HepG2 (cell line): ENCODE results near the gene PARP15. TPM values are rescaled to one million over a fixed set of nuclear protein-coding genes. Genes with fewer than 3 reads are reported as not detected.

Experiments used
- ATAC-seq: fragments of 200-7000 bp; cut with Tn5 transposase; 3 replicates; pipeline ENCODE4 v1.9.1; 2020; ENCODE audit warnings: mild to moderate bottlenecking, moderate library complexity
- BruUV-seq: library from RNA; stranded (reverse); fragments of 400-500 nt; replicated peaks from 2 replicates; lab custom pipeline; 2021; lab: Mats Ljungman, UMichigan
- CTCF ChIA-PET: fragments of 300-600 bp; formaldehyde crosslinking; extraction: SDS; loops from one replicate; lab custom pipeline; 2021; ENCODE audit warnings: low total read pairs, inconsistent platforms, low intra/inter-chr PET ratio; lab: Yijun Ruan, JAX
- POLR2A ChIA-PET: fragments of 350-600 bp; sonication (Branson Sonifier 250); formaldehyde crosslinking; loops from one replicate; lab custom pipeline; 2020; ENCODE audit warnings: antibody characterized with exemption, inconsistent platforms; lab: Yijun Ruan, JAX
- DNase-seq: peaks from one replicate; pipeline ENCODE4 v3.0.0-alpha.2; 2015; ENCODE audit warnings: low spot score
- FAIRE-seq: peaks from 3 replicates; lab custom pipeline; 2011; peaks lifted over from hg19 to GRCh38; lab: Jason Lieb, UNC
- H2AFZ ChIP-seq: one replicate; pipeline ENCODE4 v1.6.1; 2011; ENCODE audit warnings: low read length, inconsistent platforms
- H3K27ac ChIP-seq: fragments of 300-600 bp; 3 replicates; pipeline ENCODE4 v1.8.0; 2011; ENCODE audit warnings: mixed run types, mild to moderate bottlenecking, mixed read lengths, low read length, inconsistent platforms; ENCODE audit not compliant: insufficient read depth; ENCODE audit errors: extremely low read length
- H3K27me3 ChIP-seq, 2 experiments: fragments of 200-600 bp in 1 of 2; 2 replicates in 1 of 2; 3 replicates in 1 of 2; pipeline versions ENCODE4 v1.6.0 to v1.8.0; 2011; ENCODE audit warnings: low read length in 2 of 2, mild to moderate bottlenecking in 2 of 2, moderate library complexity in 2 of 2, inconsistent platforms in 1 of 2; ENCODE audit not compliant: insufficient read depth in 2 of 2, control insufficient read depth in 1 of 2
- H3K36me3 ChIP-seq, 2 experiments: fragments of 200-600 bp in 1 of 2; replicated peaks in 1 of 2; 2 replicates in 1 of 2; 3 replicates in 1 of 2; pipeline versions ENCODE4 v1.5.1 to v1.8.0; 2011; ENCODE audit warnings: low read length in 2 of 2, inconsistent platforms in 1 of 2; ENCODE audit not compliant: insufficient read depth in 2 of 2, control insufficient read depth in 1 of 2
- H3K4me1 ChIP-seq: 2 replicates; pipeline ENCODE4 v1.5.1; 2012; ENCODE audit warnings: low read length, inconsistent platforms; ENCODE audit not compliant: insufficient read depth
- H3K4me2 ChIP-seq: 2 replicates; pipeline ENCODE4 v1.6.0; 2011; ENCODE audit warnings: low read depth, low read length, inconsistent platforms
- H3K4me3 ChIP-seq, 3 experiments: fragments of 200-600 bp in 1 of 3; sonication (generic), shearing (Covaris generic) in 1 of 3; replicated peaks in 1 of 3; 2 replicates each; pipeline ENCODE4 v1.5.1; 2011 to 2016; ENCODE audit warnings: low read length in 3 of 3, inconsistent platforms in 2 of 3, low read depth in 2 of 3, mild to moderate bottlenecking in 2 of 3, control low read depth in 1 of 3, mixed read lengths in 1 of 3; ENCODE audit not compliant: insufficient read depth in 1 of 3
- H3K79me2 ChIP-seq: one replicate; pipeline ENCODE4 v1.6.1; 2011; ENCODE audit warnings: low read length, inconsistent platforms; ENCODE audit not compliant: insufficient read depth
- H3K9ac ChIP-seq: 2 replicates; pipeline ENCODE4 v1.6.0; 2011; ENCODE audit warnings: mild to moderate bottlenecking, low read depth, low read length, inconsistent platforms; ENCODE audit not compliant: insufficient read depth
- H3K9me3 ChIP-seq: 2 replicates; pipeline ENCODE4 v1.5.1; 2012; ENCODE audit warnings: mild to moderate bottlenecking, low read length
- H4K20me1 ChIP-seq: 2 replicates; pipeline ENCODE4 v1.6.0; 2011; ENCODE audit warnings: inconsistent platforms, mild to moderate bottlenecking, low read length, moderate library complexity; ENCODE audit not compliant: insufficient read depth
- NBN ChIP-seq: fragments of 450-650 bp; conservative IDR thresholded peaks from 2 replicates; pipeline ENCODE4 v1.6.1; 2017
- SALL1 ChIP-seq: sonication (generic); formaldehyde crosslinking; IDR thresholded peaks from 2 replicates; pipeline ENCODE4 v1.8.0; 2022; ENCODE audit warnings: mild to moderate bottlenecking, missing genetic modification reagents
- ZNF530 ChIP-seq: sonication (generic); formaldehyde crosslinking; IDR thresholded peaks from 2 replicates; pipeline ENCODE4 v1.5.0; 2020; ENCODE audit warnings: low read depth, mild to moderate bottlenecking, missing genetic modification reagents
- ZNF737 ChIP-seq: sonication (generic); formaldehyde crosslinking; IDR thresholded peaks from 2 replicates; pipeline ENCODE4 v1.5.0; 2020; ENCODE audit warnings: missing genetic modification reagents, mild to moderate bottlenecking, borderline replicate concordance
- WGBS: methylation state at CpG from one replicate; pipeline ENCODE4 v1.1.6; 2017; ENCODE audit warnings: low lambda C conversion rate; 5-methylcytosine and 5-hydroxymethylcytosine counted together
- in situ Hi-C: cut with HindIII; loops from 2 replicates; pipeline ENCODE4 v1.10.0; 2017; ENCODE audit warnings: low pct_unique_long_range_greater_than_20kb; ENCODE audit not compliant: extremely low pct_ligation_motif_present
- intact Hi-C: fragments of 100-400 bp; cut with micrococcal nuclease; formaldehyde crosslinking; loops from one replicate; pipeline ENCODE4 v1.10.0; 2022; ENCODE audit not compliant: unreplicated experiment
- polyA plus RNA-seq, 8 experiments: library from polyadenylated mRNA; depleted of rRNA in 3 of 8; stranded (reverse) in 7 of 8; unstranded in 1 of 8; fragments of >200 nt; fragmentation: Illumina TruSeq in 4 of 8; extraction: Trizol in 4 of 8; gene quantifications; 2 replicates each; pipeline versions ENCODE4 v1.2.1 to v1.2.3, GENCODE V29; 2011 to 2016; ENCODE audit warnings: low read depth in 4 of 8, missing spikeins in 1 of 8, mixed read lengths in 1 of 8; ENCODE audit not compliant: insufficient read depth in 1 of 8
- total RNA-seq, 5 experiments: library from RNA; depleted of rRNA; stranded (reverse); fragments of >200 nt; fragmentation: Illumina TruSeq; extraction: Trizol; gene quantifications; 2 replicates each; pipeline ENCODE4 v1.2.3, GENCODE V29; 2016; ENCODE audit warnings: low read depth in 1 of 5
- TF ChIP-seq, protein P1 (sequence below): sonication (generic); formaldehyde crosslinking; IDR thresholded peaks from 2 replicates; pipeline ENCODE4 v1.4.0; 2020; ENCODE audit warnings: missing genetic modification reagents, mild to moderate bottlenecking, borderline replicate concordance
- TF ChIP-seq, protein P2 (sequence below): IDR thresholded peaks from 2 replicates; pipeline ENCODE4 v1.4.0; 2020; ENCODE audit warnings: mild to moderate bottlenecking, missing genetic modification reagents
- TF ChIP-seq, protein P3 (sequence below): sonication (generic); formaldehyde crosslinking; IDR thresholded peaks from 2 replicates; pipeline ENCODE4 v1.8.0; 2022; ENCODE audit warnings: mild to moderate bottlenecking, missing genetic modification reagents

PARP15 gene
- total and polyA plus RNA-seq, 2 of the 13 experiments (the other 11 are each of a cell fraction or from before 2014, with no cell fraction given) = 0.02 TPM; not detected in 1

DNA sequence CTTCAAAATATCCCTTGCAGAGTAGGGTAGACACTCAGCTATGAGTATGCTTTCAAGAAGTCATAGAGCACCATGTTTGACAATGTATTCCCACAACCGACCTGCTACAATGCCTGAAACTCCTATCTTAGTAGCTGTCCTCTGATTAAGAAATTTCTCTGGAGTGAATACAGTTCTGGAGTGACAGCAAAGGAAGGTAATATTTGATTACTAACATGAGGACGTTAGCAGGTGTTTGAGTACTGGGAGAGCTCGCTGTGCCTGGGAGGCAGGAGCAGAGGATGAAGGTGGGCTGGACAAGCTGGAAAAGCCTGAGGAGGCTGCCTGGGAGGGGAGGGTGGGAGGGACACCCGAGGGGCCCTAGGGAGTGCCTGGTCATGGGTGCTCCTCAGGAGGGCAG, 42.9 kb downstream of the PARP15 start:
- FAIRE-seq = no peak
- no peaks in the 10 kb centered on the region for H4K20me1 ChIP-seq
- ChIA-PET CTCF (no interaction called here), POLR2A (no interaction called here)
- no peaks in the 10 kb centered on the region for H3K79me2 ChIP-seq
- WGBS = 10% methylated on average over 3 of the region's 4 CpGs
- BruUV-seq = no TSS peak
- H3K9ac ChIP-seq = no peak overlapping the region
- H3K4me3 ChIP-seq = no peak overlapping the region
- intact Hi-C loops (no loop called here), in situ Hi-C loops (no loop called here)
- no peaks in the 10 kb centered on the region for H3K36me3 ChIP-seq
- H3K27me3 ChIP-seq = peaks cover 2 to 57% of the 10 kb centered on the region in 2 experiments
- no peak overlapping the region for H3K4me2 ChIP-seq
- no peaks in the 10 kb centered on the region for H3K4me1 ChIP-seq
- no peaks in the 10 kb centered on the region for H3K9me3 ChIP-seq
- TF ChIP-seq, protein P1, sequence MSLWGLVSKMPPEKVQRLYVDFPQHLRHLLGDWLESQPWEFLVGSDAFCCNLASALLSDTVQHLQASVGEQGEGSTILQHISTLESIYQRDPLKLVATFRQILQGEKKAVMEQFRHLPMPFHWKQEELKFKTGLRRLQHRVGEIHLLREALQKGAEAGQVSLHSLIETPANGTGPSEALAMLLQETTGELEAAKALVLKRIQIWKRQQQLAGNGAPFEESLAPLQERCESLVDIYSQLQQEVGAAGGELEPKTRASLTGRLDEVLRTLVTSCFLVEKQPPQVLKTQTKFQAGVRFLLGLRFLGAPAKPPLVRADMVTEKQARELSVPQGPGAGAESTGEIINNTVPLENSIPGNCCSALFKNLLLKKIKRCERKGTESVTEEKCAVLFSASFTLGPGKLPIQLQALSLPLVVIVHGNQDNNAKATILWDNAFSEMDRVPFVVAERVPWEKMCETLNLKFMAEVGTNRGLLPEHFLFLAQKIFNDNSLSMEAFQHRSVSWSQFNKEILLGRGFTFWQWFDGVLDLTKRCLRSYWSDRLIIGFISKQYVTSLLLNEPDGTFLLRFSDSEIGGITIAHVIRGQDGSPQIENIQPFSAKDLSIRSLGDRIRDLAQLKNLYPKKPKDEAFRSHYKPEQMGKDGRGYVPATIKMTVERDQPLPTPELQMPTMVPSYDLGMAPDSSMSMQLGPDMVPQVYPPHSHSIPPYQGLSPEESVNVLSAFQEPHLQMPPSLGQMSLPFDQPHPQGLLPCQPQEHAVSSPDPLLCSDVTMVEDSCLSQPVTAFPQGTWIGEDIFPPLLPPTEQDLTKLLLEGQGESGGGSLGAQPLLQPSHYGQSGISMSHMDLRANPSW (CRISPR knock-in tag) = no peak
- TF ChIP-seq ZNF530 (CRISPR knock-in tag) (no peak), ZNF737 (CRISPR knock-in tag) (no peak), NBN (no peak), SALL1 (CRISPR knock-in tag) (no peak)
- TF ChIP-seq, protein P2, sequence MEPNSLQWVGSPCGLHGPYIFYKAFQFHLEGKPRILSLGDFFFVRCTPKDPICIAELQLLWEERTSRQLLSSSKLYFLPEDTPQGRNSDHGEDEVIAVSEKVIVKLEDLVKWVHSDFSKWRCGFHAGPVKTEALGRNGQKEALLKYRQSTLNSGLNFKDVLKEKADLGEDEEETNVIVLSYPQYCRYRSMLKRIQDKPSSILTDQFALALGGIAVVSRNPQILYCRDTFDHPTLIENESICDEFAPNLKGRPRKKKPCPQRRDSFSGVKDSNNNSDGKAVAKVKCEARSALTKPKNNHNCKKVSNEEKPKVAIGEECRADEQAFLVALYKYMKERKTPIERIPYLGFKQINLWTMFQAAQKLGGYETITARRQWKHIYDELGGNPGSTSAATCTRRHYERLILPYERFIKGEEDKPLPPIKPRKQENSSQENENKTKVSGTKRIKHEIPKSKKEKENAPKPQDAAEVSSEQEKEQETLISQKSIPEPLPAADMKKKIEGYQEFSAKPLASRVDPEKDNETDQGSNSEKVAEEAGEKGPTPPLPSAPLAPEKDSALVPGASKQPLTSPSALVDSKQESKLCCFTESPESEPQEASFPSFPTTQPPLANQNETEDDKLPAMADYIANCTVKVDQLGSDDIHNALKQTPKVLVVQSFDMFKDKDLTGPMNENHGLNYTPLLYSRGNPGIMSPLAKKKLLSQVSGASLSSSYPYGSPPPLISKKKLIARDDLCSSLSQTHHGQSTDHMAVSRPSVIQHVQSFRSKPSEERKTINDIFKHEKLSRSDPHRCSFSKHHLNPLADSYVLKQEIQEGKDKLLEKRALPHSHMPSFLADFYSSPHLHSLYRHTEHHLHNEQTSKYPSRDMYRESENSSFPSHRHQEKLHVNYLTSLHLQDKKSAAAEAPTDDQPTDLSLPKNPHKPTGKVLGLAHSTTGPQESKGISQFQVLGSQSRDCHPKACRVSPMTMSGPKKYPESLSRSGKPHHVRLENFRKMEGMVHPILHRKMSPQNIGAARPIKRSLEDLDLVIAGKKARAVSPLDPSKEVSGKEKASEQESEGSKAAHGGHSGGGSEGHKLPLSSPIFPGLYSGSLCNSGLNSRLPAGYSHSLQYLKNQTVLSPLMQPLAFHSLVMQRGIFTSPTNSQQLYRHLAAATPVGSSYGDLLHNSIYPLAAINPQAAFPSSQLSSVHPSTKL (CRISPR knock-in tag) = no peak
- TF ChIP-seq, protein P3, sequence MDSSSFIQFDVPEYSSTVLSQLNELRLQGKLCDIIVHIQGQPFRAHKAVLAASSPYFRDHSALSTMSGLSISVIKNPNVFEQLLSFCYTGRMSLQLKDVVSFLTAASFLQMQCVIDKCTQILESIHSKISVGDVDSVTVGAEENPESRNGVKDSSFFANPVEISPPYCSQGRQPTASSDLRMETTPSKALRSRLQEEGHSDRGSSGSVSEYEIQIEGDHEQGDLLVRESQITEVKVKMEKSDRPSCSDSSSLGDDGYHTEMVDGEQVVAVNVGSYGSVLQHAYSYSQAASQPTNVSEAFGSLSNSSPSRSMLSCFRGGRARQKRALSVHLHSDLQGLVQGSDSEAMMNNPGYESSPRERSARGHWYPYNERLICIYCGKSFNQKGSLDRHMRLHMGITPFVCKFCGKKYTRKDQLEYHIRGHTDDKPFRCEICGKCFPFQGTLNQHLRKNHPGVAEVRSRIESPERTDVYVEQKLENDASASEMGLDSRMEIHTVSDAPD = no peak
- TF ChIP-seq, all 625 proteins: peak for 0
- ATAC-seq (no peak), DNase-seq (no peak)
- H3K27ac ChIP-seq = no peak overlapping the region
- no peak overlapping the region for H2AFZ ChIP-seq
